ENCODE measurements around the gene OBSCN.

The OBSCN gene

GRCh38 chr1:228279722-228280105 is 71.9 kb downstream of the OBSCN start:
- no peak for DNase-seq

DNA sequence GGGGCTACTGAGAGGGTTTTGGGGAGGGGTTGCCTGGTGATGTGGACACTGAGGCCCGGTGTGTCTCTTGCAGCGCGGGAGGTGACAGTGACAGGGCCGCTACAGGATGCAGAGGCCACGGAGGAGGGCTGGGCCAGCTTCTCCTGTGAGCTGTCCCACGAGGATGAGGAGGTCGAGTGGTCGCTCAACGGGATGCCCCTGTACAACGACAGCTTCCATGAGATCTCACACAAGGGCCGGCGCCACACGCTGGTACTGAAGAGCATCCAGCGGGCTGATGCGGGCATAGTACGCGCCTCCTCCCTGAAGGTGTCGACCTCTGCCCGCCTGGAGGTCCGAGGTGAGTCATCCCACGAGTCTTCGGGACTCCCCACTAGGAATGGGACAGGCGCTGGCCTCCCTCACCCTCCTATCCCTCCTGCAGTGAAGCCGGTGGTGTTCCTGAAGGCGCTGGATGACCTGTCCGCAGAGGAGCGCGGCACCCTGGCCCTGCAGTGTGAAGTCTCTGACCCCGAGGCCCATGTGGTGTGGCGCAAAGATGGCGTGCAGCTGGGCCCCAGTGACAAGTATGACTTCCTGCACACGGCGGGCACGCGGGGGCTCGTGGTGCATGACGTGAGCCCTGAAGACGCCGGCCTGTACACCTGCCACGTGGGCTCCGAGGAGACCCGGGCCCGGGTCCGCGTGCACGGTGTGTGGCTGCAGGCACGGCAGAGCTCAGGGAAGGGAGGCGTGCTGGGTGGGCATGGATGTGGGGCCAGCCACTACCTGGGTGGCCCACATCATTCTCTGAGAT is 72.5 kb downstream of the OBSCN start:
- DNase-seq: no peak

DNA sequence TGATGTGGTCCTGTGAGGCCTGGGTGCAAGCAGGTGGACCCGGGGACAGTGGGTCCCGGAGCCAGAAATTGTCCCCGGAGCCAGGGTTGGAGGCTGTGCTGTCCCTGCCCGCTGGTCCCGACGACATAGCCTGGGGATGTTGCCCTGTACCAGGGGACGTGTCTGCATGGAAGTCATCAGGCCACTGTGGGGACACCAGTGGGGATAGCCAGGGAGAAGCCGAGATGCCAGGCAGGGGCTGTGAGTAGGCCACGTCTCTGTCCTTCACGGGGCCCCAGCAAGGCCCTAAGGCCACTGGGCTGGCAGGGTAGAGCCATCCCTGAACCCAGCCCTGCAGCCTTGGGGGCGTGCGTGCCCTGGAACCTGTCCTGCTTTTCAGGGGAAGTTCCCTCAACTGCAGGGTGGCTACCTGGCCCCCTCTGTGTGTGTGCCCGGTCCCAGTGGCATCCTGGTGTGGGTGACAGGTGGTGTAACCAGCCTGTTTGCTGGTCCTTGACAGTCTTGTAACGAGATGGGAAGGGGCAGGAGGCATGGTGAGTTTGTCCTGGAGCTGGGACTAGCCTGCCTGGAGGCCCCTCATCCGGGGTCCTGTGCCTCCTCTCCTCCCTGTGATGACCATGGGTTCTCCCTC is 73.2 kb downstream of the OBSCN start:
- DNase-seq: no peak

DNA sequence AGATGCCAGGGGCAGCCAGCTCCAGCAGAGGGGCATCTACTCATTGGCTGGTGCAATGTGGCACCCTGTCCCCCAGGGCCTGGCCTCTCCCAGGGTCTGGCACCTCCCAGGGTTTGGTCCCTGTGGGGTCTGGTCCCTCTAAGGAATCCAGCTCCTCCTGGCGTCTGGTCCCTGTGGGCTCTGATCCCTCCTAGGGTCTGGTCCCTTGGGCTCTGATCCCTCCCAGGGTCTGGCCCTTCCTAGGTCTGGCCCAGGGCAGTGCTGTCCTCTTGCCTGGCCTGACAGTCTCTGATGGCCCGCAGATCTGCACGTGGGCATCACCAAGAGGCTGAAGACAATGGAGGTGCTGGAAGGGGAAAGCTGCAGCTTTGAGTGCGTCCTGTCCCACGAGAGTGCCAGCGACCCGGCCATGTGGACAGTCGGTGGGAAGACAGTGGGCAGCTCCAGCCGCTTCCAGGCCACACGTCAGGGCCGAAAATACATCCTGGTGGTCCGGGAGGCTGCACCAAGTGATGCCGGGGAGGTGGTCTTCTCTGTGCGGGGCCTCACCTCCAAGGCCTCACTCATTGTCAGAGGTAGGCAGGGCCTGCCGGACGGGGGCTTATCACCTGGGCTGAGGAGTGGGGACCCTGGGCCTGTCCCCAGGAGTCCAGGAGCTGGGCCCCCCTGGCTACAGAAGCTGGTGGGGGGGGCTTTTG is 73.9 kb downstream of the OBSCN start:
- no peak for DNase-seq

DNA sequence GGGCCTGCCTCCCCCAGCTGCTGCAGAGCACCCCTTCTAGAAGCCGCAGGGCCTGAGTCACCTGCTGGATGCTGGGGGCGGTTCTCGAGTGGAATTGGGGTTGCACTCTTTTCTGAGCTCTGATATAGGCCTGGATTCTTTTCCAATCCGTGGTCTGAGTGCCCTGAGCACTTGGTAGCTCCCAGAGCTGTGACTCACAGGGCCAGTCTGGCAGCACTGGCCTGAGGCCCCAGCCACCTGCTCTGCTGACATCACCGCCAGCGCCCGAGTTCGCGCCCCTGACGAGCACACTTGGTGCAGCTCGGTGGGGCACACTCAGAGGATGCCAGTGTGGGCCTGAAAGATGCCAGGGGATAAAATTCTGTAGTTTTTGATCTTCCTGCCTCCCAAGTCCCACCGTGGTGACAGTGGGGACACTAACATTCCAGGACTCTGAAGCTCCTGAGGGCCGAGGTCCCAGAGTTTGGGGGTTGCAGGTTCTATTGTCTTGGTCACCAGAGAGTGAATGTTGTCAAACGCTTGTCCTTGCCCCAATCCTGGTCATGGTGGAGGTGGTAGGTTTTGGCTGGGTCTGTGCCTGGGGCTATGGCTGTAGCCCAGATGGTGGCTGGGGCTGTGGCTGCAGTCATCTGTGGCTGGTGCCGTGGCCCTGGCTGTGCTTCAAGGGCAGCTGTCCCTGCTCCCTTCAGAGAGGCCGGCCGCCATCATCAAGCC is 74.6 kb downstream of the OBSCN start:
- DNase-seq: no peak

- DNase-seq: no peak
Observed at GRCh38 chr1:228283043-228283371, 75.2 kb downstream of the OBSCN start.

DNA sequence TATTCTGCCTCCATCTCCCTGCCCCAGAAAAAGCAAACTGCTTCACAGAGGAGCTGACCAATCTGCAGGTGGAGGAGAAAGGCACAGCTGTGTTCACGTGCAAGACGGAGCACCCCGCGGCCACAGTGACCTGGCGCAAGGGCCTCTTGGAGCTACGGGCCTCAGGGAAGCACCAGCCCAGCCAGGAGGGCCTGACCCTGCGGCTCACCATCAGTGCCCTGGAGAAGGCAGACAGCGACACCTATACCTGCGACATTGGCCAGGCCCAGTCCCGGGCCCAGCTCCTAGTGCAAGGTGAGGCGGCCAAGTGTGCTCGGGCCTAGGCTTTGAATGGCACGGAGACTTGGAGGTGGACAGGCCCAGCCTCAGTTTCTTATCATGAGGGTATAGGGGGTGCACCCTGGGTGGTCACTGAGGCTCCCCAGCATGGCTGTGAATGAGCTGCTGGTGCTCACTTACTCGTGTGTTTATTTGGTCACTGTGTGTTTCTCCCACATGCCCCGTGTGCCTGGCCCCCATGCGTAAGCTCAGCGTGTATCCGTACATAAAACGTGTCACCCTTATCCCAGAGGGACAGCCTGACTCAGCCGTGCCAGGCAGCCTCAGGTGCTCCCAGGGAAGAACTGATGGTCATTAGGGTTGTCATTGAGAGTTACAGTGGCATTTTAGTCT is 75.8 kb downstream of the OBSCN start:
- DNase-seq: no peak

- no peak for DNase-seq
Observed at GRCh38 chr1:228284148-228284495, 76.3 kb downstream of the OBSCN start.

DNA sequence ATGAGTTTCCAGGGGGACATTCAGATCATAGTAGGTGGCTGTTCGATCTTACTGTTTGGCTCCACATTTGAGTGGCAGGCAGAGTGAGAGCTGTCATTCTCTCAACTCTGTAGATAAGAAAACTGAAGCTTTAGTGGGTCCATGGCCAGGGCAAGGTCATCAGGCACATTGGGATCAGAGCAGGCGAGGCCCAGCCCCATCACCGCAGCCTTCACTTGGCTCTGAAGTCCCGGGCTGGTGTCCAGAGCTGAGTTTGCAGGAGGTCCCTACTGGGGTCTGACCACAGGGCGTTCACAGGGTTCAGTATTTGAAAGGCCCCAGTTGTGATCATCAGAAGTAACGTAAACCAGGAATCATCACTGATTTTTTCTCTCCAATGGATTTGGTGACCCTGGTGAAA is 76.7 kb downstream of the OBSCN start:
- no peak for DNase-seq

GRCh38 chr1:228285661-228286504 is 78.0 kb downstream of the OBSCN start:
- no peak for DNase-seq

- no peak for DNase-seq
Observed at GRCh38 chr1:228286505-228287417, 78.9 kb downstream of the OBSCN start.

- DNase-seq: no peak
Observed at GRCh38 chr1:228287541-228288425, 79.9 kb downstream of the OBSCN start.

GRCh38 chr1:228288536-228289238 is 80.8 kb downstream of the OBSCN start:
- no peak for DNase-seq

DNA sequence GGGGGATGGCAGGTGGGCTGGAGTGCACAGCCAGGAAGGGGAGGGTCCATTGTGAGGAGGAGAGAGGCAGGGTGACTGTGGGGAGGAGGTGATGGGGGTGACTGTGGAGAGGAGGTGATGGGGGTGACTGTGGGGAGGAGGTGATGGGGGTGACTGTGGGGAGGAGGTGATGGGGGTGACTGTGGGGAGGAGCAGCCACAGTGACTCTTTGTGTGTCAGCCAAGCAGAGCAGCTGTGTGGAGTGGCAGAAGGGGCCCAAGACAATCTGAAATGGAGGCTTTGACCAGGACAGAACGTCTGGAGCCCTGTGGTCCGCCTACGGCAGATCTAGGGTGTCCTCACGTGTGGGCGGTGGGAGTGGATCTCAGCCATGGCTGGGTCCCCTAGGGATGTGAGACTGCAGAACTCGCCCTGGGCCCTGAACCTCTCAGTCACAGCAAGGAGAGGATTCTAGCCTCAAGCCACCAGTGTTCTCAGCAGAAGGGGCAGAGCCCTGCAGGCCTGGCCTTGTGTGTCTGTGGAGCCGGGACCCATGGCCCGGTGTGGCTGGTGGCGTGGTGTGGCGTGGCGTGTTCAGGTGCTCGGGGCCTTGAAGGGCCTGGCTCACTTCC is 81.5 kb downstream of the OBSCN start:
- DNase-seq: no peak

GRCh38 chr1:228289996-228290881 is 82.4 kb downstream of the OBSCN start:
- no peak for DNase-seq

DNA sequence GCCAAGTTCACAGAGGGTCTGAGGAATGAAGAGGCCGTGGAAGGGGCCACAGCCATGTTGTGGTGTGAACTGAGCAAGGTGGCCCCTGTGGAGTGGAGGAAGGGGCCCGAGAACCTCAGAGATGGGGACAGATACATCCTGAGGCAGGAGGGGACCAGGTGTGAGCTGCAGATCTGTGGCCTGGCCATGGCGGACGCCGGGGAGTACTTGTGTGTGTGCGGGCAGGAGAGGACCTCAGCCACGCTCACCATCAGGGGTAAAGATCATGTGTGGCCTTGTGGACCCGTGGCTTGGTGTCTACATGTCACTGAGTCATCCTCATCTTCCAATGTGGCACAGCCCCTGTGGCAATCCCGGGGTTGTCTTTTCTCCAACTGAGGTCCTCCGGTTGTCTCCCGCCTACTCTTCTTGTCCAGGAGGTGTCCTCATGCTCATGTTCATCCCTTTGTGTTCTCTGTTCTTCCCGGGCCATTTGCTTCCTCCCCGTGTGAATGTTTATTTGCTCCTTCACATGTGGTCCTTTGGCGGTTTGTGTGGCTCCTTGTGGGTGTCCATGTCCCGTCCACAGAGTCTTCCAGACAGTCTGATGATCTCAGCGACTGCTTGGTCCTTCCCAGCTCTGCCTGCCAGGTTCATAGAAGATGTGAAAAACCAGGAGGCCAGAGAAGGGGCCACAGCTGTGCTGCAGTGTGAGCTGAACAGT is 84.2 kb downstream of the OBSCN start:
- DNase-seq: no peak

- no peak for DNase-seq
Observed at GRCh38 chr1:228292609-228292911, 84.7 kb downstream of the OBSCN start.
